ENCODE data around the gene DEDD.

DNA sequence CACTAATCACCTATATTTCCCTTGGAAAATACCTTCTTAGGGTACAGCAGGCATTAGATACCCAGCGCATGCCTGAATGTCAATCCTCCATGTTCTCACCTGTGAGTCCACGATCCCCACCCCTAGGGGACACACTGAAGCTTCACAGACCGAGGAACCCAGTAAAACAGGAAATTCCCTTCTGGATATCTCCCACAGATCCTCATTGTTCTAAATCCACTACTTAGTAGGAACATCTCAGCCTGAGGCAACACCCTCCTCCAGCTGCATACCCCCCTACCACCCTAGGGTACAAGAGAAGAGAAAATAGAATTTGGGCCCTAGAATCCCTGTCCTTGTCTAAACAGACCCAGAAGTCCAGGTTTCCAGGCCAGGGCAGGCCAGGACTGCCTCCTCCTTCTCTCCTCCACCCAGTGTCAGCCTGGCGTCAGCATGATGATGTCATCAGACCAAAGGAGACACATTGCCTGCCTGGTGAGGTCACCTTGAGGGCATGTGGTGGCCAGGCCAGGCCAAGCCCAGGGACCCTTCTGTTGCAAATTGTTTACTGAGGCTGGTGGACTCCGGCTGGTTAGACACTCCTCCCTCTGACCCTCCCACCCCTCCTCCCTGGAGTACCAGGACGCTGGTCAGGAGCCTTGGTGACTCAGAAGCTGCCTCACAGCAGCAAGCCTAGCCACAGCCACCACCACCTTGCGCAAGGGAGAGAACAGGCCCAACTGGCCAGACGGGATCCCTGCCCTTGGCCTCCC lies 49.3 kb downstream of the DEDD start:
- TF ChIP-seq, protein P1, sequence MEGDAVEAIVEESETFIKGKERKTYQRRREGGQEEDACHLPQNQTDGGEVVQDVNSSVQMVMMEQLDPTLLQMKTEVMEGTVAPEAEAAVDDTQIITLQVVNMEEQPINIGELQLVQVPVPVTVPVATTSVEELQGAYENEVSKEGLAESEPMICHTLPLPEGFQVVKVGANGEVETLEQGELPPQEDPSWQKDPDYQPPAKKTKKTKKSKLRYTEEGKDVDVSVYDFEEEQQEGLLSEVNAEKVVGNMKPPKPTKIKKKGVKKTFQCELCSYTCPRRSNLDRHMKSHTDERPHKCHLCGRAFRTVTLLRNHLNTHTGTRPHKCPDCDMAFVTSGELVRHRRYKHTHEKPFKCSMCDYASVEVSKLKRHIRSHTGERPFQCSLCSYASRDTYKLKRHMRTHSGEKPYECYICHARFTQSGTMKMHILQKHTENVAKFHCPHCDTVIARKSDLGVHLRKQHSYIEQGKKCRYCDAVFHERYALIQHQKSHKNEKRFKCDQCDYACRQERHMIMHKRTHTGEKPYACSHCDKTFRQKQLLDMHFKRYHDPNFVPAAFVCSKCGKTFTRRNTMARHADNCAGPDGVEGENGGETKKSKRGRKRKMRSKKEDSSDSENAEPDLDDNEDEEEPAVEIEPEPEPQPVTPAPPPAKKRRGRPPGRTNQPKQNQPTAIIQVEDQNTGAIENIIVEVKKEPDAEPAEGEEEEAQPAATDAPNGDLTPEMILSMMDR (IDR thresholded peaks at IDR 0.05) = no peak
- TF ChIP-seq POLR2A (IDR thresholded peaks at IDR 0.05) (no peak), EP300 (IDR thresholded peaks at IDR 0.05) (no peak)

Data from suprapubic skin (tissue), 3 donors.